GM12878 (cell line): ENCODE measurements around the gene FIZ1. TPM values are rescaled to one million over a fixed set of nuclear protein-coding genes. Genes with fewer than 3 reads are reported as not detected.
A peak's percentile ranks its signal among the peaks of the same experiment; 100 is the strongest.

Experiments
- ATAC-seq: fragments of 200-7000 bp; cut with Tn5 transposase; 3 replicates; pipeline ENCODE4 v1.9.1; 2020; ENCODE audit warnings: mild to moderate bottlenecking, moderate library complexity
- BruUV-seq: library from RNA; stranded (reverse); fragments of 400-500 nt; replicated peaks from 2 replicates; lab custom pipeline; 2021; lab: Mats Ljungman, UMichigan
- CTCF ChIA-PET: fragments of 300-600 bp; sonication (Branson Sonifier 250); formaldehyde crosslinking; extraction: SDS; loops from one replicate; lab custom pipeline; 2021; ENCODE audit warnings: inconsistent platforms; lab: Yijun Ruan, JAX
- POLR2A ChIA-PET: fragments of 350-600 bp; formaldehyde crosslinking; extraction: SDS; loops from one replicate; lab custom pipeline; 2021; ENCODE audit warnings: inconsistent platforms; lab: Charles Lee
- RAD21 ChIA-PET: fragments of 300-600 bp; sonication (Branson Sonifier 250); formaldehyde crosslinking; loops from one replicate; lab custom pipeline; 2023; ENCODE audit warnings: antibody characterized with exemption; ENCODE audit not compliant: unreplicated experiment; lab: Charles Lee
- SMC1A ChIA-PET: fragments of 300-600 bp; sonication (Branson Sonifier 250); formaldehyde crosslinking; loops from one replicate; lab custom pipeline; 2023; ENCODE audit not compliant: unreplicated experiment, uncharacterized antibody; lab: Charles Lee
- DNase-seq: peaks from one replicate; pipeline ENCODE4 v3.0.0-alpha.2; 2011; ENCODE audit warnings: low read depth, low spot score
- FAIRE-seq: peaks from 3 replicates; lab custom pipeline; 2011; peaks lifted over from hg19 to GRCh38; lab: Jason Lieb, UNC
- H2AFZ ChIP-seq: 2 replicates; pipeline ENCODE4 v1.6.0; 2011; ENCODE audit warnings: low read depth, low read length, control low read depth; ENCODE audit not compliant: control insufficient read depth
- H3K27ac ChIP-seq: 2 replicates; pipeline ENCODE4 v1.5.1; 2011; ENCODE audit warnings: control low read depth; ENCODE audit not compliant: control insufficient read depth, insufficient read depth
- H3K27me3 ChIP-seq, 2 experiments: replicated peaks in 1 of 2; 2 replicates each; pipeline versions ENCODE4 v1.6.0 to v1.6.1; 2011; ENCODE audit warnings: low read length in 1 of 2; ENCODE audit not compliant: control insufficient read depth in 2 of 2, insufficient read depth in 2 of 2
- H3K36me3 ChIP-seq, 2 experiments: 2 replicates each; pipeline ENCODE4 v1.5.1; 2011; ENCODE audit warnings: low read length in 1 of 2; ENCODE audit not compliant: control insufficient read depth in 2 of 2, insufficient read depth in 2 of 2
- H3K4me1 ChIP-seq: 2 replicates; pipeline ENCODE4 v1.6.1; 2011; ENCODE audit warnings: mild to moderate bottlenecking, low read length, moderate library complexity, mixed read lengths; ENCODE audit not compliant: control insufficient read depth, insufficient read depth
- H3K4me2 ChIP-seq: 2 replicates; pipeline ENCODE4 v1.6.0; 2011; ENCODE audit warnings: control low read depth; ENCODE audit not compliant: control insufficient read depth, insufficient read depth
- H3K4me3 ChIP-seq: fragments of 200-600 bp; sonication (generic); 2 replicates; pipeline ENCODE4 v1.5.1; 2016
- H3K79me2 ChIP-seq: 2 replicates; pipeline ENCODE4 v1.6.0; 2011; ENCODE audit warnings: low read length; ENCODE audit not compliant: control insufficient read depth, insufficient read depth
- H3K9ac ChIP-seq: 2 replicates; pipeline ENCODE4 v1.8.0; 2011; ENCODE audit warnings: low read length, control low read depth, mixed read lengths; ENCODE audit not compliant: control insufficient read depth, insufficient read depth
- H3K9me3 ChIP-seq: replicated peaks from 3 replicates; pipeline ENCODE4 v1.5.1; 2011; ENCODE audit warnings: mild to moderate bottlenecking, low read length; ENCODE audit not compliant: control insufficient read depth, insufficient read depth
- H4K20me1 ChIP-seq: 2 replicates; pipeline ENCODE4 v1.6.0; 2011; ENCODE audit not compliant: control insufficient read depth, insufficient read depth
- CBFB ChIP-seq: IDR thresholded peaks from 2 replicates; pipeline ENCODE4 v1.6.1; 2016; ENCODE audit warnings: antibody characterized with exemption, low read depth
- CHD2 ChIP-seq: IDR thresholded peaks from 2 replicates; pipeline ENCODE4 v1.6.1; 2011; ENCODE audit warnings: low read depth, low read length, improper control_type of control experiment, borderline replicate concordance
- DPF2 ChIP-seq: fragments of 450-650 bp; IDR thresholded peaks from 2 replicates; pipeline ENCODE4 v1.6.1; 2017; ENCODE audit warnings: mild to moderate bottlenecking
- HCFC1 ChIP-seq: fragments of 150-350 bp; IDR thresholded peaks from 2 replicates; pipeline ENCODE4 v1.6.1; 2014; ENCODE audit warnings: low read length
- MTA3 ChIP-seq: IDR thresholded peaks from 2 replicates; pipeline ENCODE4 v1.6.1; 2012; ENCODE audit warnings: low read length, inconsistent platforms, borderline replicate concordance
- NFXL1 ChIP-seq: fragments of 450-650 bp; IDR thresholded peaks from 2 replicates; pipeline ENCODE4 v1.6.1; 2017; ENCODE audit warnings: antibody characterized with exemption, mild to moderate bottlenecking, borderline replicate concordance
- NRF1 ChIP-seq: conservative IDR thresholded peaks from 2 replicates; pipeline ENCODE4 v1.6.1; 2011; ENCODE audit warnings: mild to moderate bottlenecking, low read depth, low read length, improper control_type of control experiment
- POLR2AphosphoS5 ChIP-seq: IDR thresholded peaks from 2 replicates; pipeline ENCODE4 v1.6.1; 2011; ENCODE audit warnings: mild to moderate bottlenecking, low read length, inconsistent platforms
- SIX5 ChIP-seq: IDR thresholded peaks from 2 replicates; pipeline ENCODE4 v1.6.1; 2011; ENCODE audit warnings: mild to moderate bottlenecking, low read depth, low read length, moderate library complexity; ENCODE audit not compliant: severe bottlenecking
- SKIL ChIP-seq: fragments of 450-650 bp; IDR thresholded peaks from 2 replicates; pipeline ENCODE4 v1.6.1; 2017; ENCODE audit warnings: mild to moderate bottlenecking, low read depth, inconsistent platforms; ENCODE audit not compliant: poor library complexity, severe bottlenecking
- SMAD1 ChIP-seq: fragments of 450-650 bp; IDR thresholded peaks from 2 replicates; pipeline ENCODE4 v1.6.1; 2018; ENCODE audit warnings: mild to moderate bottlenecking, low read depth; ENCODE audit not compliant: partially characterized antibody
- TARDBP ChIP-seq: IDR thresholded peaks from 2 replicates; pipeline ENCODE4 v1.6.1; 2016; ENCODE audit warnings: borderline replicate concordance
- ZBTB11 ChIP-seq: fragments of 450-650 bp; formaldehyde crosslinking; IDR thresholded peaks from 2 replicates; pipeline ENCODE4 v1.5.0; 2022; ENCODE audit warnings: mild to moderate bottlenecking, missing genetic modification characterization
- ZBTB40 ChIP-seq: fragments of 450-650 bp; IDR thresholded peaks from 2 replicates; pipeline ENCODE4 v1.6.1; 2016; ENCODE audit warnings: mild to moderate bottlenecking, moderate library complexity, borderline replicate concordance
- WGBS: methylation state at CpG from one replicate; pipeline ENCODE4 v1.1.6; 2016; ENCODE audit warnings: low lambda C conversion rate; ENCODE audit not compliant: insufficient replicate concordance, insufficient coverage; ENCODE audit errors: missing lambda C conversion rate; 5-methylcytosine and 5-hydroxymethylcytosine counted together
- in situ Hi-C: fragments of 300-500 bp; cut with MboI; formaldehyde crosslinking; loops from 9 replicates; pipeline ENCODE4 v1.14.3; 2018; ENCODE audit warnings: mixed read lengths
- intact Hi-C: fragments of 100-400 bp; cut with micrococcal nuclease; formaldehyde crosslinking; loops from one replicate; pipeline ENCODE4 v1.14.2; 2022; ENCODE audit not compliant: unreplicated experiment
- polyA plus RNA-seq, 11 experiments: library from polyadenylated mRNA; depleted of rRNA in 4 of 11; unstranded in 6 of 11; stranded (reverse) in 5 of 11; fragments of >200 nt; fragmentation: Nextera tagmentation in 4 of 11; fragmentation: Illumina TruSeq in 1 of 11; extraction: Ambion mirVana in 4 of 11; extraction: Trizol in 1 of 11; gene quantifications; 1 replicate in 1 of 11; 2 replicates in 10 of 11; pipeline versions ENCODE4 v1.2.1 to v1.2.3, GENCODE V29; 2011 to 2016; ENCODE audit warnings: inconsistent platforms in 2 of 11, missing spikeins in 2 of 11, low read depth in 1 of 11
- total RNA-seq, 4 experiments: library from RNA; depleted of rRNA in 3 of 4; stranded (reverse); fragments of >200 nt in 3 of 4; fragmentation: Illumina TruSeq in 1 of 4; extraction: Trizol in 1 of 4; gene quantifications; 2 replicates each; pipeline versions ENCODE4 v1.2.1 to v1.2.3, GENCODE V29; 2013 to 2021

The FIZ1 gene
- total and polyA plus RNA-seq, 10 of the 15 experiments (the other 5 are each of a cell fraction or from before 2014, with no cell fraction given) = 0.60 to 16.8 (median 4.2) TPM

GRCh38 chr19:55580628-55581144, 18.6 kb downstream of the FIZ1 start, which contains the start of gene ZNF579:
Gene ZNF579 (minus strand): TSS chr19:55580848. CDS start chr19:55579639, 1,209 bp downstream.
- H3K36me3 ChIP-seq = peaks cover 0 to 5% of the 10 kb centered on the region in 2 experiments; a peak in 1 of 4 replicates
- in situ Hi-C loops (no loop called here), intact Hi-C loops (no loop called here)
- H3K27ac ChIP-seq = peak within 1 kb of the TSS; percentile 64
- peak; percentile 52 for DNase-seq
- H3K4me3 ChIP-seq = peak within 1 kb of the TSS; percentile 93
- H3K79me2 ChIP-seq = peaks cover 11% of the 10 kb centered on the region
- RAD21 ChIA-PET = interaction anchor here (0.8 to 1.3 kb wide), 4 partner anchors 19 to 77 kb away, joined by 3 to 6 read pairs (median 4); partner anchors contain the start of gene FIZ1
- no peaks in the 10 kb centered on the region for H3K9me3 ChIP-seq
- peak within 1 kb of the TSS; percentile 71 for H3K4me2 ChIP-seq
- CTCF ChIA-PET = interaction anchor here (1.1 to 2.3 kb wide), 3 partner anchors 25 to 74 kb away, joined by 3 to 5 read pairs (median 5); partner anchors contain the start of gene ZNF865
- H3K27me3 ChIP-seq = no peaks in the 10 kb centered on the region
- WGBS = 1% methylated on average over 19 of the region's 24 CpGs
- H3K4me1 ChIP-seq = 0 out of 2 replicates have a peak, but pooled peaks cover 3% of the 10 kb centered on the region
- SMC1A ChIA-PET = interaction anchor here (0.7 to 1.1 kb wide), 2 partner anchors 67 to 119 kb away, joined by 3 to 5 read pairs; partner anchors contain the start of gene ISOC2
- POLR2A ChIA-PET = interaction anchor here (1.1 to 1.5 kb wide), 3 partner anchors 9 to 23 kb away, joined by 4 to 5 read pairs (median 4); partner anchors contain the start of gene FIZ1
- peak within 1 kb of the TSS; percentile 66 for H3K9ac ChIP-seq
- H2AFZ ChIP-seq = peak within 1 kb of the TSS; percentile 85
- peak; percentile 78 for FAIRE-seq
- no TSS peak for BruUV-seq
- no peaks in the 10 kb centered on the region for H4K20me1 ChIP-seq
- peak; percentile 92 for ATAC-seq
- TF ChIP-seq HCFC1 = peak; percentile 72
- TF ChIP-seq SIX5 = peak; percentile 44
- no peak for TF ChIP-seq NFXL1
- TF ChIP-seq SMAD1 = peak; percentile 40
- TF ChIP-seq CHD2 = peak; percentile 80; the same call in 1 of the 2 replicates
- TF ChIP-seq CBFB = no peak
- no peak for TF ChIP-seq NRF1
- no peak for TF ChIP-seq MTA3
- TF ChIP-seq ZBTB11 (CRISPR knock-in tag) = peak; percentile 88
- 0 out of 2 replicates have a peak, but pooled peaks have one; percentile 13 for TF ChIP-seq DPF2
- peak; percentile 95 for TF ChIP-seq ZBTB40
- no peak for TF ChIP-seq SKIL
- TF ChIP-seq TARDBP = peak; percentile 84; the same call in 1 of the 2 replicates
- peak; percentile 25; the same call in 1 of the 2 replicates for TF ChIP-seq POLR2AphosphoS5
